Skin of body (tissue), 2 donors: Measurements from ENCODE around the gene SEC14L5. TPM values are rescaled to one million over a fixed set of nuclear protein-coding genes. Genes with fewer than 3 reads are reported as not detected.

Experiments
- DNase-seq: peaks from one replicate; lab custom pipeline; 2025; lab: John Stamatoyannopoulos, UW
- total RNA-seq: library from RNA; depleted of rRNA; stranded (reverse); fragments of >200 nt; gene quantifications from one replicate; pipeline ENCODE4 v1.2.3, GENCODE V29; 2014

Gene SEC14L5
- total RNA-seq: 0.49 TPM

GRCh38 chr16:4957720-4958509 is at the start of gene SEC14L5:
Gene SEC14L5, plus strand, starts transcription at chr16:4958330. Its CDS starts 994 bp downstream, at chr16:4959324.
- DNase-seq: peak; percentile 86

DNA sequence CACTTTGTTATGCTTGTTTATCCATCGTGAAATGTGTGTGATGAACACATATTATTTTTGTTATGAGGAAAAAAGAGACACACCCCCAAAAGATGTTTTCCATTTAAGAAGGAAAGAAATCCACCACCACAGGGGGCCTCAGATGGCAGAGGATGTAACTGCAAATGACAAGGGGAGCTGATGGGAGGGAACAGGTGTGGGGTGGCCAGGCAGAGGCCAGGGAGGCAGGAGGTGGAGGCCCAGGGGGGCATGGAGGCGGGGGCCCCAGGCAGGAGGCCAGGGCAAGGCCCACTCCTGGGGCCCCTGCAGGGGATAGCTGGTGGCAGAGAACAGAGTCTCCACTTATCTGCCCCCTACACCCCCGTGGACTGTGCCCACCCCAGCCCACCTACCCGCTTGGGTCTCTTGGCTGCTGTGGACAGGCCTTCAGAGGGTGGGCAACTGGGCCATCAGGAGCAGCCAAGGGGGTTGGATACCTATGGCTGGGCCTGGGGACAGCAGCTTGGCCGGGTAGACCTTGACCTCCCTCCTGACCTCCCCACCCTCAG is 49.2 kb upstream of the SEC14L5 start:
- DNase-seq: no peak

GRCh38 chr16:4909825-4910224 is 48.3 kb upstream of the SEC14L5 start:
- DNase-seq: no peak

DNA sequence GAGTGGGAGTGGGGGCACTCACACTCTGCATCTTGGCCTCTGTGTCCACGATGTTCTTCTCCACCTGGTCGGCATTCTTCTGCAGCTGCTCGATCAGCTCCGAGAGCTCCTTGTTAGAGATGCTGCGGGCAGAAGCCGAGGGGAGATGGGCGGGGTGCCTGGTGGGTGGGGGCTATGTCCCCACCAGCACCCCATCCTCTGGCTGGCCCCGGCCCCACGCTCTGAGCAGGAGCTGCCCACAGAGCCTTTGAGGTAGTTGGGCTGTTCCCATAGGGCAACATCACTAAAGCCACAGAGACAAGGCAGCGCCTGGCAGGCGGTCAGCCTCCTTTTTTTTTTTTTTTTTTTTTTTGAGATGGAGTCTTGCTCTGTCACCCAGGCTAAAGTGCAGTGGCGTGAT is 47.3 kb upstream of the SEC14L5 start:
- no peak for DNase-seq

DNA sequence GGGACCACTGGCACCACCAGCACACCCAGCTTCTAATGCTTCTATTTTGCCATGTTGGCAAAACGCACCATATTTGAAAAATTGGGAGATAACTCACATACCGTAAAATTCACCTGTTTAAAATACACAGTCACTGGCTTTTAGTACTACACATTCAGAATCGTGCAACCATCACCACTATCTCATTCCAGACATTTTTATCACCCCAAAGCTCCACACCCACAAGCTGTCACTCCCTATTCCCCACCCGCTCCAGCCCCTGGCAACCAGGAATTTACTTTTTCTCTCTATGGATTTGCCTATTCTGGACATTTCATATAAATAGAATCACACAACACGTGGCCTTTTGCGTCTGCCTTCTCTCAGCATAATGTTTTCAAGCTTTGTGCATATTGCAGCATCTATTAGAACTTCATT is 46.2 kb upstream of the SEC14L5 start:
- DNase-seq: no peak

DNA sequence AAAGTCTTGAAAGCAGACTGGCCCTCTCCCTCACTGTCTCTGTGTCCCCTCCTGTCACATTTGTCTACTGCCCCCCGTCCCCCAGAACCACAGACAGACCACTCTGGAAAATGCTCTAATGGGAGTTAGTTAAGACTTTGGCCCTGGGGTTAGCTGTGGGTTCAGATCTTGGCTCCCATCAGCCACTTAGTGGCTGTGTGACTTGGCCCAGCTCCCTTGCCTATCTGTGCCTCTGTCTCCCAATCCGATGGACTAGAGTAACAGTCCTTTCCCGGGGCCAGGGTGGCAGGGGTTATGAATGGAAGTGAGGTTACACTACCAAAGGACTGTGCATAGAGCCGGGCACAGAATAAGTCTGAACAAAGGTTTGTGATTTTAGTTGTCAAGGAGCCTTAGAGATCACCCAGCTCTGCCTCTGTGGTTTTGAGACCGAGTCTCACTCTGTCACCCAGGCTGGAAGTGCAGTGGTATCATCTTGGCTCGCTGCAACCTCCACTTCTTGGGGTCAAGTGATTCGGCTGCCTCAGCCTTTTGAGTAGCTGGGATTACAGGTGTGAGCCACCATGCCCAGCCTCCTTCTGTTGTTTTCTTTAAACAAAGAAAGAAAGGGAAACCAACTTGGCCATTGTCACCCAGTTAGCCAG is 44.9 kb upstream of the SEC14L5 start:
- DNase-seq: no peak

DNA sequence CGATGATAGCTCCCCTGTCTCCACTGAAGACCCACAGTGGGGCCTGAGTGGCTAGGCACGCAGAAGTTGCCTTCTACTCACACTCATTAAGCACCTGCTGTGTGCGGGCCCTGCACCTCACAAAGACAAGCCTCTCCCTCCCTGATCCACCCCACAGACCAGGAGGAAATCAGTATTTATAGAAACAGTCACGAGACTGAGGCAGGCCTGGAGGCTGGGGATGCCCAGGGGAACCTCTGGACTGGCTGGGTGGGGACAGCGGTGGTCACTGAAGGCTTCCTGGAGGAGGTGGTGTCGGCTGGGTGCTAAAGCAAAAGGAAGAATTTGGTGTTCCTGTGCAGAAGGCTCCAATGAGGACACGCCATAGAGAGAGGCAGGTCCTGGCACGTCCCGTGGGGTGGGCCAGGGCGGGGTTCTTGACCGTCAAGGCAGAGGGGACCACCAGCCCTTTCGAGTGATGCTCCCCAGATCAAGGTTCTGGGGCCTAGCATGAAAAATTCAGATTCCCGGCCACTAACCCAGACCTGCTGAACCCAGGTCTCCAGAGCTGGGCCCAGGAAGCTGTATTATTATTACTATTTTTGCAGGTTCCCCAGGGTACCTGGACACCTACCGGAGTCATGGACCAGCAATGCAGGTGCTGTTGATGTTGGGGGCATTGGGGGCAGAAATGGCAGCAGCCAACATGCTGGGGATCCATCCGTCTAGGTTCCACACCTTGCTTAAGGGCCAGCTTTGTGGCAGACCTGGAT is 44.2 kb upstream of the SEC14L5 start:
- no peak for DNase-seq

- no peak for DNase-seq
Measured at GRCh38 chr16:4914528-4915225, 43.5 kb upstream of the SEC14L5 start.

DNA sequence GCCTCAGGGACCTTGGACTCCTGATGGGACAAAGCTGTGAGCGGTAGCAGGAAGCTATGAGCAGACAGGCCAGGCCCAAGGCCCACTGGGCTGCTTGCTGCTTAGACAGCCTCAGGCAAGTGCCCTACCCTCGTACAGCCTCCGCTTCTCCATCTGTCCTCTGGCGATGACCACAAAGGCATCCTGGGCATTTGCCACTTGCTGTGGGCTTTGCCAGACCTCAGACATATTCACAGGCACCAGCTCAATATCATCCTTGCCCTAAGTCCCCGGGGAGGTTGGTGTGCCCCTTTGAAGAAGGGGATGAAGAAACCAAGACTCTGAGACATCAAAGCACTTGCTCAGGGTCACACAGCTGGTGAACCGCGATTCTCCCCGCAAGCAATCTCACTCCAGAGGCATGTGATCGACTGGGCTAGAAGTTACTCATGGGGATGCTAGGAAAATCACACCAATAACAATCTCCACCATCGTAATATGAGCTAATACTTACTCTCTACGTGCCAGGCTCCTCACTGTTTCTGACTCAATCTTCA is 42.8 kb upstream of the SEC14L5 start:
- no peak for DNase-seq

DNA sequence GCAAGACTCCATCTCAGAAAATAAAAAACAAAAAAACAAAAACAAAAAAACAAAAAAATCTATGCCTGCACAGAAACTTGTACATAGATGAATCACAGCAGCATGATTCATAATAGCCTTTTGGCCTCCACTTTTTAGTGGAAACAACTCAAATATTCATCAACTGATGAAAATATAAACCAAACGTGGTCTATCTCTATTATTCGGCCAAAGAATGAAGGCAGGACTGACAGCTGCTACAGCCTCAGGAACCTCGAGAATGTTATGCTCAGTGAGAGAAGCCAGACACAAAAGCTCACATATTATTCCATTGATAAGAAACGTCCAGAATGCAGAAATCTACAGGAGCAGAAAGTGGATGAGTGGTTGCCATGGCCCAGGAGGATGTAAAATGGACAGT is 41.0 kb upstream of the SEC14L5 start:
- no peak for DNase-seq

GRCh38 chr16:4918781-4919251 is 39.3 kb upstream of the SEC14L5 start:
- no peak for DNase-seq

DNA sequence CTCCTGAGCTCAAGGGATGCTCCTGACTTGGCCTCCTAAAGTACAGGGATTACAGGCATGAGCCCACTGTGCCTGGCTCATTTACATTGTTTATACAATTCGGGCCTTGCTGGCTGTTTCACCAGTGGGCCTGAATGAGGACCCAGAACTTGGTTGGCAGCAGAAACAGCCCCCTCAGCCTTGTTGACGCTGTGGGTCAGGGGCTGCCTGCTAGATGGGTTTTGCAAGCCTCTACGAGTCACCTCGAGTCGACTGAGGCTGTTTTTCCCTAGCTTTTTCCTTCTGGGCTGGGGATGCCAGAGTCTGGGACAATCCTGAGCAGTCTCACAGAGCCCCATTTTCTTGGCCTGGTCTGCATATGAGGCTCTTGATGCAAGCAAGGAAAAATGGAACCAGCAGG is 37.3 kb upstream of the SEC14L5 start:
- DNase-seq: no peak

- no peak for DNase-seq
Measured at GRCh38 chr16:4922721-4923342, 35.3 kb upstream of the SEC14L5 start.

- DNase-seq: no peak
Measured at GRCh38 chr16:4923853-4924252, 34.3 kb upstream of the SEC14L5 start.

DNA sequence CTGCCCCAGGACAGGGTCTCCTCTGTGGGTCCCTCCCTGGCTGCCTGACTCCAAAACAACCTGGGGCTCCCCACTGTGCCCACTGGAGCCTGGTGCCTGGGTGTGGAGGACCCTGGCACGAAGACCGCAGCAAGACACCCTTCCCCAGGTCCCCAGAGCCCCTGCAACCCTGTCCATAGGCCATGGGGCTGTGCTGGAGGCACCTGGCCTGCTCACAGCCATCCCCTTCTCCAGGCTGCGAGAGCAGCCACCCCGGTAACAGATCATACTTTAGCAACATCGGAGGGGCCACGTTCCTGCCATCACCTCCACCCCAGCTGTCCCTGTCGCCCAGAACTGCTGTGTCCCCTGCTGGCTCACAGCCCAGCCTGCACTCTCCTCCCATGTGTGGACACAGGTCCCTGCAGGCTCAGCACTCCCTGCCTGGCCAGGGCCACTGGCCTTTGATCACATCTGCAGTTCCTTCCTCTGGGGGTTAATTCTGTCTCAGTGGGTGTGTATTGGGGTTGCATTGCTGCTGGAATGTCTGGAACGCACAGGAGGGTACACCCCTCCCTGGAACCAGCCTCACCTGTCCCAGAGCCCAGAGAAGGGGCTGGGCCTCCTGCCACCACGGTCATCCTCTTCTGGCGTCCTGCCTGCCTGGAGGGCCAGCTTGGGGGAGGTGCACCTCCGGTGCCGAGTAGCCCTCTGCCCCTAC is 33.4 kb upstream of the SEC14L5 start:
- DNase-seq: no peak

GRCh38 chr16:4925293-4925607 is 32.9 kb upstream of the SEC14L5 start:
- no peak for DNase-seq

- DNase-seq: no peak
Measured at GRCh38 chr16:4925791-4926190, 32.3 kb upstream of the SEC14L5 start.

GRCh38 chr16:4926928-4927327 is 31.2 kb upstream of the SEC14L5 start:
- no peak for DNase-seq

DNA sequence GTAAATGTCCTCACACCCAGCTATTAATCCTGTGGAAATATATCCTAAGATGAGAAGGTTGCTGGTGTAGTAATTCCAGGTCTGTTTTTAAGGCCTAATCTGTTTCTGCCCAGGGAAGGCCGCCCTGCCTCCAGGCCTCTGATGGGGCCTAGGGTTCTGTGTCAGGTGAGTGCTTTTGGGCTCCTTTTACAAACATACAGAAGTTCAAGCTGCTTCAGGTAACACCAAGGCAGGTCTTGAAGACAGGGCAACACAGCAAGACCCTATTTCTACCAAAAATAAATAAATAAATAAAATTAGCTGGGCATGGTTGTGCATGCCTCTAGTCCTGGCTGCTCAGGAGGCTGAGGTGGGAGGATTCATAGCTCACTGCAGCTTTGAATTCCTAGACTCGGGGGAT is 30.5 kb upstream of the SEC14L5 start:
- no peak for DNase-seq

- no peak for DNase-seq
Measured at GRCh38 chr16:4928227-4928626, 29.9 kb upstream of the SEC14L5 start.
